Left ventricle myocardium superior (tissue), 1 donor: Measurements from ENCODE around the gene CAMK2G. TPM values are rescaled to one million over a fixed set of nuclear protein-coding genes. Genes with fewer than 3 reads are reported as not detected.

Experiments
- ATAC-seq: fragments of 200-7000 bp; cut with Tn5 transposase; one replicate; pipeline ENCODE4 v1.9.1; 2020; ENCODE audit warnings: mild to moderate bottlenecking, moderate library complexity
- DNase-seq: peaks from one replicate; pipeline ENCODE4 v3.0.0-alpha.2; 2020
- intact Hi-C: fragments of 100-400 bp; cut with micrococcal nuclease; formaldehyde crosslinking; loops from one replicate; pipeline ENCODE4 v1.11.0; 2022
- total RNA-seq: library from RNA; stranded (reverse); fragmentation: NEBNext Ultra II Directional; extraction: Animal tissue kit (Norgen Biotek cat#: 25700); gene quantifications from one replicate; pipeline ENCODE4 v1.2.1, GENCODE V29; 2021
- donor health status: DM: no; HTN: yes; CAD: no; lungs with severe emphysema.

The CAMK2G gene
- total RNA-seq, 1 donor from 2014 or later: 11.9 TPM

GRCh38 chr10:73887294-73888039 is 13.1 kb upstream of the CAMK2G start:
- ATAC-seq (peak; percentile 74), DNase-seq (peak; percentile 87)
- intact Hi-C loops: loop anchor here (5.0 to 10.0 kb wide), 2 partner anchors 55 to 197 kb away; no protein-coding TSS in a partner anchor

GRCh38 chr10:73886661-73887293 is 12.4 kb upstream of the CAMK2G start:
- intact Hi-C loops: loop anchor here (5.0 to 10.0 kb wide), 2 partner anchors 56 to 198 kb away; no protein-coding TSS in a partner anchor
- DNase-seq: no peak
- ATAC-seq: peak; percentile 5

GRCh38 chr10:73886085-73886529 is 11.8 kb upstream of the CAMK2G start:
- intact Hi-C loops: loop anchor here (5.0 to 10.0 kb wide), 2 partner anchors 56 to 199 kb away; no protein-coding TSS in a partner anchor
- peak; percentile 84 for ATAC-seq
- DNase-seq: peak; percentile 64

- no peak for ATAC-seq
- intact Hi-C loops: loop anchor here (5.0 to 10.0 kb wide), 2 partner anchors 37 to 201 kb away; no protein-coding TSS in a partner anchor
These were observed 9.7 kb upstream of the CAMK2G start for GRCh38 chr10:73884017-73884416.

GRCh38 chr10:73881221-73881919 is 7.0 kb upstream of the CAMK2G start:
- DNase-seq (no peak), ATAC-seq (no peak)
- intact Hi-C loops: loop anchor here (5.0 to 10.0 kb wide), 2 partner anchors 34 to 203 kb away; no protein-coding TSS in a partner anchor

More at GRCh38 chr10:73884017-73884416, 9.7 kb upstream of the CAMK2G start:
- no peak for DNase-seq

GRCh38 chr10:73879296-73880173 is 5.2 kb upstream of the CAMK2G start:
- DNase-seq (peak; percentile 92), ATAC-seq (peak; percentile 90)
- intact Hi-C loops: loop anchor here (5.0 to 10.0 kb wide), 2 partner anchors 32 to 205 kb away; no protein-coding TSS in a partner anchor

GRCh38 chr10:73878365-73878764 is 4.0 kb upstream of the CAMK2G start:
- ATAC-seq (no peak), DNase-seq (no peak)
- intact Hi-C loops: no loop called here

- intact Hi-C loops: no loop called here
- DNase-seq (no peak), ATAC-seq (no peak)
These were observed 3.3 kb upstream of the CAMK2G start for GRCh38 chr10:73877533-73878160.

GRCh38 chr10:73876971-73877370 is 2.6 kb upstream of the CAMK2G start:
- DNase-seq: no peak
- ATAC-seq: no peak
- intact Hi-C loops: no loop called here

- DNase-seq (no peak), ATAC-seq (no peak)
- intact Hi-C loops: no loop called here
These were observed 2.2 kb upstream of the CAMK2G start for GRCh38 chr10:73876566-73876965.

GRCh38 chr10:73876157-73876556 is 1.8 kb upstream of the CAMK2G start:
- ATAC-seq (no peak), DNase-seq (no peak)
- intact Hi-C loops: no loop called here

- intact Hi-C loops: no loop called here
- DNase-seq: no peak
- ATAC-seq: no peak
These were observed 752 bp upstream of the CAMK2G start for GRCh38 chr10:73875139-73875475.

- no peak for ATAC-seq
- DNase-seq: no peak
- intact Hi-C loops: no loop called here
These were observed 528 bp downstream of the CAMK2G start for GRCh38 chr10:73873838-73874215.

GRCh38 chr10:73873142-73873837 is 1.1 kb downstream of the CAMK2G start:
- intact Hi-C loops: no loop called here
- DNase-seq (no peak), ATAC-seq (no peak)

- no peak for DNase-seq
- no peak for ATAC-seq
- intact Hi-C loops: no loop called here
These were observed 2.1 kb downstream of the CAMK2G start for GRCh38 chr10:73872190-73872710.

GRCh38 chr10:73871295-73872189 is 2.8 kb downstream of the CAMK2G start:
- intact Hi-C loops: no loop called here
- no peak for DNase-seq
- ATAC-seq: no peak
